Kidney epithelial cell (primary cell): ENCODE measurements around the gene PHF20. TPM values are rescaled to one million over a fixed set of nuclear protein-coding genes. Genes with fewer than 3 reads are reported as not detected.

Experiments used
- DNase-seq: peaks from one replicate; pipeline ENCODE4 v3.0.0-alpha.2; 2010; ENCODE audit warnings: low read depth
- H3K27me3 ChIP-seq: 2 replicates; pipeline ENCODE4 v1.6.0; 2011; ENCODE audit warnings: low read length; ENCODE audit not compliant: control insufficient read depth, insufficient read depth
- H3K36me3 ChIP-seq: 2 replicates; pipeline ENCODE4 v1.5.1; 2011; ENCODE audit warnings: low read length; ENCODE audit not compliant: control insufficient read depth, insufficient read depth
- H3K4me3 ChIP-seq: 2 replicates; pipeline ENCODE4 v1.5.1; 2011; ENCODE audit warnings: low read depth, mild to moderate bottlenecking, control low read depth, low read length
- CTCF ChIP-seq: IDR thresholded peaks from 2 replicates; pipeline ENCODE4 v1.5.1; 2011; ENCODE audit warnings: mild to moderate bottlenecking, moderate library complexity, low read length, control low read depth, inconsistent platforms; ENCODE audit not compliant: insufficient read depth, poor library complexity, severe bottlenecking
- total RNA-seq: library from RNA; depleted of rRNA; stranded (reverse); fragments of >200 nt; gene quantifications from 2 replicates; pipeline ENCODE4 v1.2.3, GENCODE V29; 2015

Gene PHF20
- total RNA-seq, 1 donor from 2014 or later: 39.0 TPM

- no peak for TF ChIP-seq CTCF
- no peak for DNase-seq
- Histone ChIP-seq H3K4me3 (no peak overlapping the region), H3K27me3 (no peaks in the 10 kb centered on the region), H3K36me3 (no peaks in the 10 kb centered on the region)
These were observed 20.9 kb downstream of the PHF20 start for GRCh38 chr20:35792740-35793139.

- TF ChIP-seq CTCF: no peak
- no peak overlapping the region for H3K4me3 ChIP-seq
- DNase-seq: no peak
- H3K27me3 ChIP-seq: no peaks in the 10 kb centered on the region
- H3K36me3 ChIP-seq: no peaks in the 10 kb centered on the region
These were observed 24.8 kb downstream of the PHF20 start for GRCh38 chr20:35796571-35796970.

- Histone ChIP-seq H3K4me3 (no peak overlapping the region), H3K36me3 (no peaks in the 10 kb centered on the region), H3K27me3 (no peaks in the 10 kb centered on the region)
- TF ChIP-seq CTCF: no peak
- DNase-seq: no peak
These were observed 30.1 kb downstream of the PHF20 start for GRCh38 chr20:35801865-35802264.

- TF ChIP-seq CTCF: no peak
- no peak for DNase-seq
- Histone ChIP-seq H3K36me3 (no peaks in the 10 kb centered on the region), H3K4me3 (no peak overlapping the region), H3K27me3 (no peaks in the 10 kb centered on the region)
These were observed 34.3 kb downstream of the PHF20 start for GRCh38 chr20:35806075-35806474.

- no peaks in the 10 kb centered on the region for H3K36me3 ChIP-seq
- no peaks in the 10 kb centered on the region for H3K27me3 ChIP-seq
- DNase-seq: no peak
- no peak overlapping the region for H3K4me3 ChIP-seq
- TF ChIP-seq CTCF: no peak
These were observed 36.1 kb downstream of the PHF20 start for GRCh38 chr20:35807877-35808276.

- Histone ChIP-seq H3K4me3 (no peak overlapping the region), H3K36me3 (no peaks in the 10 kb centered on the region), H3K27me3 (no peaks in the 10 kb centered on the region)
- DNase-seq: no peak
- TF ChIP-seq CTCF: no peak
These were observed 48.9 kb downstream of the PHF20 start for GRCh38 chr20:35820715-35821114.
